GM21367 (cell line): ENCODE measurements around the gene MINDY4.
A peak's percentile ranks its signal among the peaks of the same experiment; 100 is the strongest.

Experiments used
- ATAC-seq: cut with Tn5 transposase; IDR thresholded peaks from one replicate; pipeline ENCODE4 v1.9.1; 2021; ENCODE audit not compliant: unreplicated experiment

MINDY4 gene

GRCh38 chr7:30771174-30771879 is at the start of gene MINDY4:
TSS of gene MINDY4 (plus strand) at chr7:30771417. CDS start at chr7:30771494, 77 bp downstream.
- peak; percentile 79 for ATAC-seq

GRCh38 chr7:30722187-30722586 is 49.0 kb upstream of the MINDY4 start:
- no peak for ATAC-seq

GRCh38 chr7:30722671-30723070 is 48.5 kb upstream of the MINDY4 start:
- ATAC-seq: no peak

DNA sequence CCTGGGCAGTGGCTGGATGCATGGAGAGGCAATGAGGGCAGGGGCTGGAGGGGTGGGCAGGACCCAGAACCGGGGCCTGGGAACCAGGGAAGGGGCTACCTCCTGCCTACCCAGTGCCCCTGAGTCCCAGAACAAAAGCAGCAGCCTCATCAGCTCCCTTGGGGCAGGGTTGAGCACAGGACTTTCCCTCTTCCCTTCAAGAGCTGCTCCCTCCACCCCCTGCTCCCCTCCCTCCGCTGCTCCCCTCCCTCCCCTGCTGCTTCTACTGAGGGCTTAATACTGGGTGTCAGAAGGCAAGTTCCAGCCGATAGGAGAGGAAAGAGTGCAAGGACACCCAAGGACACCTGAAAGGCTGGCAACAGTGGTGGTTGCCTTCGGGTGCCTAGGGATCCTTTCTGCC is 47.4 kb upstream of the MINDY4 start:
- no peak for ATAC-seq

- no peak for ATAC-seq
Measured at GRCh38 chr7:30726296-30727006, 44.8 kb upstream of the MINDY4 start.

GRCh38 chr7:30727061-30727945 is 43.9 kb upstream of the MINDY4 start:
- ATAC-seq: peak; percentile 72

DNA sequence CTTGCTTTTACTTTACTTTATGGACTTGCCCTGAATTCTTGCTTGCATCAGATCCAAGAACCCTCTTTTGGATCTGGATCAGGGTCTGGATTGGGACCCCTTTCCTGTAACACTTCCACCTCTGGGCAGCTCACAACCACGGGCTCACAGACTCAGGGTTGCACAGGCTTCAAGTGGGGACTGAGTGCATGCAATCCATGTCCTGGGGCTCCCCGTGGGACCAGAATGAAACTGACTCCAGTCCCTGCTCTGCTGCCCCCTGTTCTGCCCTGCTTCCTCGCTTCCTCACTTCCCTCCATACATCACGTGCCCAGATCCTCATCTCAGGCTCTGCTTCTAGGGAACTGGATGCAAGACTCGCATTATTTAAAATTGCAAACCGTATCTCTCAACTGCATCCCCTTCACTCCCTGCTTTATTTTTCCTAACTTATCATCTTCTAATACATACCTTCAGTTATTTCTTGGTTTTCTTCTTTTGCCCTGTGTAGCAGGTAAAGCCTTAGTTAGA is 42.6 kb upstream of the MINDY4 start:
- ATAC-seq: no peak

DNA sequence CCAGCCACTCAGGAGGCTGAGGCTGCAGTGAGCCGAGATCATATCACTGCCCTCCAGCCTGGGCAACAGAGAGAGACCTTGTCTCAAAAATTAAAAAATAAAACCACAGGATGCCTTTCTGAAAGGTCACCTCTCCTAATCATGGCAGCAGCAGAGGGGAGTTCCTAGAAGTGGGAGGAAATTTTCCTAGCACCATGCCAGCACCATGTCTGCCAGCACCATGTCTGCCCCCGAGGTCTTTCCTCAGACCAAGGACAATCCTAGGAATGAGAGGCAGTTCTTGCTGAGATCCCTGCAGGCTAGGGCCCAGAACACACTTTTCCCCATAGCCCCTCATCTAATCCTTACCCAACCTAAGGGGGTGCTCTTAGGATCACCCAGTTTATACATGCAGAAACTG is 41.6 kb upstream of the MINDY4 start:
- ATAC-seq: no peak

DNA sequence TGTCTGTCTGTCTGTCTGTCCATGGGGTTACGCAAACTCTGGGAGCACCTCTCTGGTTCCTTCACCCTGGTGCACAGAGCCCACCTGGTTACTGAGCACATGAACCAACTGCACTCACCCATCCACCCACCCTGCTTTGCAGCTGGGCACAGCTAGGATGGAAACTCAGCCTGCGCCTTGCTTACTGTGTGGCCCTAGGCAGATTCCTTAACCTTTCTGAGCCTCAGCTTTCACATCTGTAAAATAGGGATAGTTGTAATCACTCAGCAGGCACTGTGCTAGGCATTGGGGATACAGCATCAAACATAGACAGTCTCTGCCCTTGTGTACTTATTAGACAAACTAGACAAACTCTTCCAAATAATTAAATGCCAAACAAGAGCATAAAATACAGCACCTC is 41.1 kb upstream of the MINDY4 start:
- no peak for ATAC-seq

DNA sequence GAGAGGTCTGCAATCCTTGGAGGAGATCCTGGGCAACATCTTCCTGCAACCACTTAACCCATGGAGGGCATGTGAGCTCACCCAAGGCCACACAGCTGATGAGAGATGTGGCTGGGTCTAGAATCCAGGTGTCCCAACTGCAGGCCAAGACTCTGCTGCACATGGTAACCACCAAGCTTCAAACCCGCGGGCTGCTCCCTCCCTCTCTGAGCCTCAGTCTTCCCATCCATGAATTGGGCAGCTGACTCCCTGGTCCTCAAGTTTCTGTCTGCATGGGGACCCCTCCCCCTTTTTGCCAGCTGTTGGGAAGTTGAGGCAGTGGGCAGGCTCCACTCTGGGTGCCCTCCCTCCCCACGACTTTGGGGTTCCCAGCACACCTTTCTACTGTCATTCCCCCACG is 40.2 kb upstream of the MINDY4 start:
- ATAC-seq: no peak

- ATAC-seq: no peak
Measured at GRCh38 chr7:30731581-30731980, 39.6 kb upstream of the MINDY4 start.

DNA sequence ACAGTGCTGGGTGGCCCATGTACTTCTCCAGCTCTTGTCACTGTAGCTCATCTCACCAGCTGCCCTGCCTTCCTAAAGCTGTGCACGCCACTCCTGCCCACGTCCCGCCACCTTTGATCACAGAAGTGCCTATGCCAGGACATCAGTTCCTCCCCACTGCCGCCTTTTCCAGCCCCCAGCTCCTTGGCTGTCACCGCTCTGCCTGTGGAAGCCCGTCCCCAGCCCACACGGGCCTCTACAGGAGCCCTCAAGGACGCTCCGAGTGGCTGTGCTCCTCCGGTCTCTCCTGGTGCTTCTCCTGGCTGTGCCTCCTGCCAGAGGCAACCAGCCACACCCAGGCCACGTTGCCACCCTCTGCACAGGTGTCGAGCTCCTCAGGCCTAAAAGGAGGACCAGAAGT is 38.6 kb upstream of the MINDY4 start:
- ATAC-seq: no peak

GRCh38 chr7:30733216-30733615 is 38.0 kb upstream of the MINDY4 start:
- ATAC-seq: no peak

DNA sequence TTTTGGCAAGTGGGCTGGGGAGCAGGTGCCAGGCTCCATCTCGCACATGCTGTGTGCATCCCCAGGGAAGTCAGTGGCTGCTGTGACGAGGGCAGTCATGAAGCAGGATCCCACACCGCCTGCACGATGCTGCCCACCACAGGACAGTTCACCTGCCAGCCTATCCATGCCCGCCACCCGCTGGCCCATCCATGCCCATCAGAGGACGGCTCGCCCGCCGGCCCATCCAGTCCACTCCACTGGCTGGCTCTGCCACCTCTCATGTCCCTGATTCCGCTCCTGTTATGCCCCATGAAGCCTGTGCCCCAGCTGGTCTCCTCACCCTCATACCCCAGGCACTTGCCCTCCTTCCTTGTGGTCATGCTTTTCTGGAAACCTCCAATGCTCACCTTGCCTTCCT is 37.5 kb upstream of the MINDY4 start:
- no peak for ATAC-seq

- ATAC-seq: no peak
Measured at GRCh38 chr7:30734497-30734896, 36.7 kb upstream of the MINDY4 start.

DNA sequence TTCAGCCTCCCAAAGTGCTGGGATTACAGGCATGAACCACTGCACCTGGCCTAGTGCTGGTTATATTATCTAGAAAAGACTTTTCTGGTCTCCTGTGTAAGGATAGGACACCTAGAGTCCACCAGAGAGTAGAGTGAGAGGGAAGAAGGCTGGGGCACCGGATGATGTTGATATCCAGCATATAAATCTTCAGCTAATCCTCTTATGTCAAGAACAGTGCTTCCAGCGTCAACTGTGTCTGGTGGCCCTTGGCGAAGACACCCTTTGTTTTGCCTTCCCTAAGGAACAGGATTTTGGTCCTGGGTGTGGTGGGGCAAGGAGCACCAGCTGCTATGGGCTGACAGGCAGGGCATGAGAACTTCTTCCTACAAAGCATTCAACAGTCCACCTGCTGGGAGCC is 35.6 kb upstream of the MINDY4 start:
- no peak for ATAC-seq

- ATAC-seq: no peak
Measured at GRCh38 chr7:30736291-30736690, 34.9 kb upstream of the MINDY4 start.

DNA sequence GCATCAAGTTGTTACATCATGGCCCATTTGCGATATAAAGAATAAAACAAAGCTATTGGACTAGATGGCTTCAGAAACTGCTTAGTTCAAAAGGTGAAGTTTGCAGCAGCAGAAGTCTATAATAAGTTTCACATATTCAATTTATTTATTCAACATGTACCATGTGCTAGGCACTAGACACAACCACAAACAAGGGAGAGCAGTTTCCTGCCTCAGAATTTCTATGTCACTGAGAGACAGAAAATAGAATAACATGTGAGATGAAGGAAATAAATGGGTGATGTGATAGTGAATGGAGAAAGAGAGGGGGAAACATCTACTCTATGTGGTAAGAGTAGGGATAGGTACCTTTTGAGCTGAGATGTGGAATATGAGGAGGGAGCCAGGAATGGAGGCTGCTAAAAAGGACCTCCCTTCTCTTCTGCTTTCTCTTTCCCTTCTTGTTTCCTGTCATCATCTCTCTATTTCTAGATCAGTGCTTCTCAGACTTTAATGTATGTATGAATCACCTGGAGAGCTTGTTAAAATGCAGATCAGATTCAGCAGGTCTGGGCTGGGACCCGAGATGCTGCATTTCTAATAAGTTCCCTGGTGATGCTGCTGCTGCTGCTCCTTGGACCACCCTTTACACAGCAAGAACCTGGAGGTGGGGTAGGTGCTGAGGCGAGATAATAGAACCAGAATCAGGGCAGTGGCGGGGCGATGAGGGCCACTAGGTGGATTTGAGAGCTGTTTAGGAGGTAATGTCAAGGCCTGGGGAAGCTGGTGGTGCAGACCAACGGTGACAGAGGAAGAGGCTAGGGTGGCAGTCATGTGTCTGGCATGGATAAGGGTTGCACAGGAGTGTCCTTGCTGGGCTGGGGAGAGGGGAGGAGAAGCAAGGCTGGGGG is 32.9 kb upstream of the MINDY4 start:
- no peak for ATAC-seq

DNA sequence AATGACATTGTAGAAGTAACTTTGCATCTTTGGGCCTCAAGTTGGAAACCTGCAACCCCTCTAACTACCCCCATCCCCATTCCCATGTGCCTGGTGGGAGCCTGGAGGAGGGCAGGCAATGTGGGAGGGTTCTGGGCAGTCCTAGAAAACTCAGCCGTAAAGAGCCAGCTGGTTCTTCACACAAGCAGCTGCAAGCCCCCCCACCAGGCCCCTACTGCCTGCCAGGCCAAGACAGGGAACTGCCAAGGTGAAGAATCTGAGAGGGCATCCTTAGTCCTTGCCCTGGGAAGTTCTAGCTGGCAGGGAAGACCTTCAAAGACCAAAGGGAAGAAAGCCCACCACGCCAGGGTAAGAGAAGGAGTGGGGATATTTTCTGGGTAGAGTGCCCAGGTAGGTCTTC is 31.5 kb upstream of the MINDY4 start:
- ATAC-seq: no peak

- no peak for ATAC-seq
Measured at GRCh38 chr7:30740417-30741181, 30.6 kb upstream of the MINDY4 start.
